Hair follicular keratinocyte (primary cell): ENCODE data around the gene B3GALT2. TPM values are rescaled to one million over a fixed set of nuclear protein-coding genes. Genes with fewer than 3 reads are reported as not detected.

Source experiments
- total RNA-seq: library from RNA; depleted of rRNA; stranded (reverse); fragments of >200 nt; gene quantifications from 2 replicates; pipeline ENCODE4 v1.2.3, GENCODE V29; 2015

The B3GALT2 gene, protein sequence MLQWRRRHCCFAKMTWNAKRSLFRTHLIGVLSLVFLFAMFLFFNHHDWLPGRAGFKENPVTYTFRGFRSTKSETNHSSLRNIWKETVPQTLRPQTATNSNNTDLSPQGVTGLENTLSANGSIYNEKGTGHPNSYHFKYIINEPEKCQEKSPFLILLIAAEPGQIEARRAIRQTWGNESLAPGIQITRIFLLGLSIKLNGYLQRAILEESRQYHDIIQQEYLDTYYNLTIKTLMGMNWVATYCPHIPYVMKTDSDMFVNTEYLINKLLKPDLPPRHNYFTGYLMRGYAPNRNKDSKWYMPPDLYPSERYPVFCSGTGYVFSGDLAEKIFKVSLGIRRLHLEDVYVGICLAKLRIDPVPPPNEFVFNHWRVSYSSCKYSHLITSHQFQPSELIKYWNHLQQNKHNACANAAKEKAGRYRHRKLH
- not detected in 2 replicates for total RNA-seq

DNA sequence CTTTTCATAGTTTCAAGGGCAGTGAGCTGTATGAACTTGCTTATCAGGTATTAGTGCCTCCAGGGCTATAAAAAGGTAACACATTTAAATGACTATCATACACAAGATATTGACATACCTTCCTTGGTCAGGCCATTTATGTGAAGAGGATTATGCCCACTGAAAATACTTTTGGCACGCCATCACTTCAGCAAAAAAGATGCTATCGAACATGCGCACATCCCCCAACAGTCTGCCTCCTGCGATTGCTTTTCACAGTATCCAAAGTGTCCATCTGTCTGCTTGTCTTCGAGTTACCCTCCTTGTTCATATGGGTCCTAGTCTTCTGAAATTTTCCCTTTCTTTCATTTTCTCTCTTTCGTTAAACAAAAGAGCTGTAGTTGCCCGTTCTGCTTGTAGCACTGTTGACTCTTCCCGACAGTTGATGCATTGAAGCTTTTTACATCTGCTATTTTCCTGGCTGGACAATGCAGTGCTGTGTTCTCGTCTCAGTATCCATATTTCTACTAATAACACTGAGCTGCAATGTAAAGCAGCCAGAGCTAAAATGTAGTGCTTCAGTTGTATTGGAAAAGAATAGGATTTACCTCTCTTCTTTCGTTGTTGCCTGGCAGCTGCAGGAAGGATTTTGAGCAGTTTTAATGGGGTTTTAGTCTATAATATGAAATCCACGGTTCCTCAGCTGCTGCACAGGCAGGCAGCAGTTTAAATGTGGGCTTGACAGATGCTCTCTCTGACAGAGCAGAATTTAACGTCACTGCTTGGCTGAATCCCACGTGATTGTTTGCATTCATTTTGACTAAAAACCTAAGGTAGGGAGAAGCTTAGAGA, at the start of gene B3GALT2:
Gene B3GALT2, minus strand, starts transcription at position 713 of the 831 bp plus-strand sequence. CDS start 5,051 bp downstream, outside the sequence.

Other genes starting within 250 kb of the B3GALT2 start
- 18.6 and 37.5 TPM in 2 replicates for gene UCHL5, start 127.3 kb downstream of the B3GALT2 start, total RNA-seq
- 43.1 and 69.9 TPM in 2 replicates for gene RO60, start 127.0 kb downstream of the B3GALT2 start, total RNA-seq
- 11.9 and 17.2 TPM in 2 replicates for gene GLRX2, start 81.2 kb downstream of the B3GALT2 start, total RNA-seq
- gene CDC73, start 64.6 kb downstream of the B3GALT2 start, total RNA-seq, result 12.3 and 12.9 TPM in 2 replicates